Upper lobe of left lung (tissue), 6 donors: ENCODE measurements around the gene CLNK. TPM values are rescaled to one million over a fixed set of nuclear protein-coding genes. Genes with fewer than 3 reads are reported as not detected.

Source experiments
- ATAC-seq, 2 donors: fragments of 200-7000 bp; cut with Tn5 transposase; one replicate each; pipeline ENCODE4 v1.9.1; 2022; ENCODE audit warnings: mild to moderate bottlenecking in 2 of 2, moderate library complexity in 2 of 2; ENCODE audit not compliant: low FRiP score in 2 of 2
- DNase-seq, 2 donors: peaks; one replicate each; pipeline ENCODE4 v3.0.0-alpha.2; 2019 to 2020
- H3K27ac ChIP-seq, 4 donors: fragments of 200-600 bp; sonication (generic); one replicate each; pipeline ENCODE4 v1.5.1; 2016 to 2019
- H3K27me3 ChIP-seq, 4 donors: fragments of 200-600 bp; sonication (generic); one replicate each; pipeline ENCODE4 v1.5.1; 2017 to 2019
- H3K36me3 ChIP-seq, 4 donors: fragments of 200-600 bp; sonication (generic); one replicate each; pipeline ENCODE4 v1.5.1; 2016 to 2019
- H3K4me1 ChIP-seq, 4 donors: fragments of 200-600 bp; sonication (generic); one replicate each; pipeline ENCODE4 v1.5.1; 2018 to 2019
- H3K4me3 ChIP-seq, 4 donors: fragments of 200-600 bp; sonication (generic); one replicate each; pipeline ENCODE4 v1.5.1; 2017 to 2019; ENCODE audit warnings: mild to moderate bottlenecking in 2 of 4, moderate library complexity in 1 of 4
- H3K9me3 ChIP-seq, 4 donors: fragments of 200-600 bp; sonication (generic); one replicate each; pipeline ENCODE4 v1.5.1; 2018 to 2019
- CTCF ChIP-seq, 6 experiments: fragments of 450-650 bp in 4 of 6; fragments of 200-600 bp in 2 of 6; sonication (generic) in 2 of 6; IDR thresholded peaks; one replicate each; pipeline ENCODE4 v1.5.1; 2016 to 2019; ENCODE audit warnings: antibody characterized with exemption in 6 of 6
- EP300 ChIP-seq, 4 donors: sonication (generic); formaldehyde crosslinking; IDR thresholded peaks; one replicate each; pipeline ENCODE4 v1.5.1; 2017; ENCODE audit warnings: antibody characterized with exemption in 4 of 4, control low read depth in 2 of 4
- POLR2A ChIP-seq, 4 donors: fragments of 450-650 bp; IDR thresholded peaks; one replicate each; pipeline ENCODE4 v1.5.1; 2016 to 2017; ENCODE audit warnings: antibody characterized with exemption in 4 of 4, mild to moderate bottlenecking in 2 of 4
- POLR2AphosphoS5 ChIP-seq, 2 donors: sonication (generic); formaldehyde crosslinking; IDR thresholded peaks; one replicate each; pipeline ENCODE4 v1.5.1; 2017; ENCODE audit warnings: antibody characterized with exemption in 2 of 2
- WGBS, 2 donors: methylation state at CpG; one replicate each; pipeline ENCODE4 v1.1.5; 2017 to 2018; 5-methylcytosine and 5-hydroxymethylcytosine counted together
- total RNA-seq, 6 donors: library from RNA; depleted of rRNA in 4 of 6; stranded (reverse); fragments of >200 nt in 4 of 6; gene quantifications; one replicate each; pipeline versions ENCODE4 v1.1.0 to v1.2.1, GENCODE V29; 2016 to 2021
- donor health status: DM: no; HTN: no; CAD: no; lungs with moderate emphysema.
- donor health status: DM: no; HTN: yes; CAD: no; lungs with severe emphysema.

CLNK gene
- total RNA-seq, 6 donors from 2014 or later: 0.14 to 0.69 (median 0.20) TPM; not detected in 3

DNA sequence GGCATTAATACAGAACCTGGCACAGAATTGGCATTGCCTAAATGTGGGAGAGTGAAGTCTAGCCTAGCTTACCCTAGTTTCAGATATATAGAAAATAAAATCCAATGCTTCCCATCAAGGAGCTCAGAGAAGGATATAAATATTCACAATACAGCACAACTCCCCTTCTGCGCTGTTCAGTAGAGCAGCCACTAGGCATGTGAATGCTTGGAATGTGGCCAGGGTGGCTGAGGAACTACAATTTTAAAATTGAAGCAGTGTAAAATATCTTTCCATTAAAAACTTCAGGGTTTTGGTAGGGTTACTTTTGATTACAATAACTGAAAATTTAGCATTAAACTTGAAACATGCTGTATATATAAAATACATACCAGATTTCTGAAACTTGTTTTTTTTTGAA, 246.8 kb downstream of the CLNK start:
- Histone ChIP-seq H3K9me3 (peaks cover 0 to 6% (median 3%) of the 10 kb centered on the region in 4 donors), H3K36me3 (no peaks in the 10 kb centered on the region), H3K4me3 (no peak overlapping the region), H3K27me3 (no peaks in the 10 kb centered on the region), H3K4me1 (no peaks in the 10 kb centered on the region), H3K27ac (no peak overlapping the region)
- WGBS, 2 donors: 0 to 45% methylated on average over 1 of the region's 1 CpG
- ATAC-seq: no peak
- TF ChIP-seq EP300 (IDR thresholded peaks at IDR 0.05) (no peak), CTCF (IDR thresholded peaks at IDR 0.05) (no peak), POLR2A (IDR thresholded peaks at IDR 0.05) (no peak), POLR2AphosphoS5 (IDR thresholded peaks at IDR 0.05) (no peak)
- no peak for DNase-seq

Other genes with a start within 250 kb of the CLNK start
- gene ZNF518B, start 227.3 kb downstream of the CLNK start, total RNA-seq: 10 to 100 TPM in 5 of 6 donors, 1 to 10 TPM in 1; 7.8 to 22.6 (median 11.7) TPM